K562 (cell line): ENCODE measurements around the gene COASY. TPM values are rescaled to one million over a fixed set of nuclear protein-coding genes. Genes with fewer than 3 reads are reported as not detected.
A peak's percentile ranks its signal among the peaks of the same experiment; 100 is the strongest.
"Not testable (repeated sequence)": the region's sequence is repeated elsewhere in the genome, so short reads cannot be mapped to it uniquely, and the experiment has no call there.

Experiments
- ATAC-seq: fragments of 200-7000 bp; cut with Tn5 transposase; 3 replicates; pipeline ENCODE4 v1.9.1; 2020; ENCODE audit warnings: moderate library complexity
- BruUV-seq: library from RNA; stranded (reverse); fragments of 400-500 nt; replicated peaks from 2 replicates; lab custom pipeline; 2021; lab: Mats Ljungman, UMichigan
- CTCF ChIA-PET: fragments of 300-600 bp; formaldehyde crosslinking; extraction: SDS; loops from one replicate; lab custom pipeline; 2021; ENCODE audit warnings: low intra/inter-chr PET ratio; lab: Yijun Ruan, JAX
- POLR2A ChIA-PET: fragments of 300-600, 350-650 bp; sonication (Branson Sonifier 250); formaldehyde crosslinking; extraction: SDS; loops from one replicate; lab custom pipeline; 2021; ENCODE audit warnings: antibody characterized with exemption, inconsistent platforms; lab: Yijun Ruan, JAX
- DNase-seq, 4 experiments: peaks; one replicate each; pipeline versions ENCODE4 v3.0.0 to v3.0.0-alpha.2; 2011 to 2018; ENCODE audit warnings: low spot score in 3 of 4, mixed read lengths in 3 of 4; ENCODE audit errors: extremely low read depth in 1 of 4
- FAIRE-seq: peaks from 2 replicates; lab custom pipeline; 2011; peaks lifted over from hg19 to GRCh38; lab: Jason Lieb, UNC
- H2AFZ ChIP-seq: 2 replicates; pipeline ENCODE4 v1.6.0; 2011; ENCODE audit warnings: low read depth, low read length, control low read depth, inconsistent platforms
- H3K27ac ChIP-seq: fragments of 200-600 bp; 3 replicates; pipeline ENCODE4 v1.8.0; 2011; ENCODE audit warnings: low read depth, mild to moderate bottlenecking, control low read depth, inconsistent platforms, low read length, moderate library complexity, mixed read lengths; ENCODE audit errors: extremely low read depth
- H3K27me3 ChIP-seq, 2 experiments: fragments of 300-600 bp in 1 of 2; 2 replicates in 1 of 2; 3 replicates in 1 of 2; pipeline versions ENCODE4 v1.6.0 to v1.8.0; 2011; ENCODE audit warnings: inconsistent platforms in 2 of 2, low read length in 2 of 2, mild to moderate bottlenecking in 1 of 2, mixed read lengths in 1 of 2, moderate library complexity in 1 of 2; ENCODE audit not compliant: control insufficient read depth in 2 of 2, insufficient read depth in 2 of 2
- H3K36me3 ChIP-seq: fragments of 300-600 bp; 3 replicates; pipeline ENCODE4 v1.8.0; 2011; ENCODE audit warnings: mild to moderate bottlenecking, low read length, inconsistent platforms; ENCODE audit not compliant: control insufficient read depth, insufficient read depth
- H3K4me1 ChIP-seq, 2 experiments: fragments of 200-600 bp in 1 of 2; replicated peaks in 1 of 2; 2 replicates in 1 of 2; 3 replicates in 1 of 2; pipeline versions ENCODE4 v1.5.1 to v1.8.0; 2011; ENCODE audit warnings: inconsistent platforms in 2 of 2, low read length in 2 of 2, mild to moderate bottlenecking in 1 of 2, mixed read lengths in 1 of 2, moderate library complexity in 1 of 2; ENCODE audit not compliant: control insufficient read depth in 2 of 2, insufficient read depth in 2 of 2
- H3K4me2 ChIP-seq: 2 replicates; pipeline ENCODE4 v1.6.1; 2011; ENCODE audit warnings: low read length, control low read depth, inconsistent platforms, mixed read lengths; ENCODE audit not compliant: insufficient read depth
- H3K4me3 ChIP-seq: fragments of 200-600 bp; sonication (generic), shearing (Covaris generic); 2 replicates; pipeline ENCODE4 v1.5.1; 2016; ENCODE audit warnings: control low read depth, inconsistent platforms
- H3K79me2 ChIP-seq: fragments of 200-600 bp; 3 replicates; pipeline ENCODE4 v1.8.0; 2011; ENCODE audit warnings: low read length, inconsistent platforms; ENCODE audit not compliant: control insufficient read depth, insufficient read depth
- H3K9ac ChIP-seq, 2 experiments: 2 replicates each; pipeline versions ENCODE4 v1.6.0 to v1.6.1; 2011; ENCODE audit warnings: low read depth in 2 of 2, low read length in 2 of 2, control low read depth in 1 of 2, inconsistent platforms in 1 of 2, mild to moderate bottlenecking in 1 of 2, mixed read lengths in 1 of 2; ENCODE audit not compliant: insufficient read depth in 1 of 2
- H3K9me1 ChIP-seq: one replicate; pipeline ENCODE4 v1.6.0; 2011; ENCODE audit warnings: inconsistent platforms, mild to moderate bottlenecking, low read length, moderate library complexity; ENCODE audit not compliant: control insufficient read depth, insufficient read depth
- H3K9me3 ChIP-seq: replicated peaks from 2 replicates; pipeline ENCODE4 v1.5.1; 2011; ENCODE audit warnings: low read depth, low read length, inconsistent platforms; ENCODE audit not compliant: control insufficient read depth, insufficient read depth
- H4K20me1 ChIP-seq: replicated peaks from 2 replicates; pipeline ENCODE4 v1.6.1; 2011; ENCODE audit warnings: low read length, inconsistent platforms, mixed read lengths; ENCODE audit not compliant: control insufficient read depth, insufficient read depth
- PHB2 ChIP-seq: fragments of 450-650 bp; IDR thresholded peaks from 2 replicates; pipeline ENCODE4 v1.6.1; 2017; ENCODE audit warnings: low read depth
- POLR2A ChIP-seq: fragments of 450-650 bp; conservative IDR thresholded peaks from 2 replicates; pipeline ENCODE4 v1.6.1; 2016
- POLR2G ChIP-seq: fragments of 200-400 bp; formaldehyde crosslinking; IDR thresholded peaks from 2 replicates; pipeline ENCODE4 v1.6.1; 2017; ENCODE audit warnings: low read depth, mild to moderate bottlenecking, antibody characterized with exemption, low read length, moderate library complexity
- ZNF57 ChIP-seq: fragments of 450-650 bp; formaldehyde crosslinking; IDR thresholded peaks from 2 replicates; pipeline ENCODE4 v1.4.0; 2020; ENCODE audit warnings: mild to moderate bottlenecking, moderate library complexity
- WGBS: fragments of 100-300 bp; shearing (Covaris generic); methylation state at CpG from one replicate; pipeline ENCODE4 v1.1.6; 2016; ENCODE audit warnings: low coverage, mixed read lengths; ENCODE audit not compliant: insufficient coverage; ENCODE audit errors: missing lambda C conversion rate; 5-methylcytosine and 5-hydroxymethylcytosine counted together
- in situ Hi-C: fragments of 300-500 bp; cut with MboI; formaldehyde crosslinking; loops from 4 replicates; pipeline ENCODE4 v1.15.0; 2018; ENCODE audit warnings: inconsistent platforms, mixed read lengths
- intact Hi-C: fragments of 100-400 bp; cut with micrococcal nuclease; formaldehyde crosslinking; loops from 2 replicates; pipeline ENCODE4 v1.14.2; 2022
- polyA plus RNA-seq, 8 experiments: library from polyadenylated mRNA; depleted of rRNA in 4 of 8; stranded (reverse) in 5 of 8; unstranded in 3 of 8; fragments of >200 nt; fragmentation: Nextera tagmentation in 2 of 8; fragmentation: Illumina TruSeq in 1 of 8; extraction: Ambion mirVana in 2 of 8; extraction: Trizol in 1 of 8; gene quantifications; 2 replicates each; pipeline versions ENCODE4 v1.2.1 to v1.2.3, GENCODE V29; 2011 to 2014; ENCODE audit warnings: inconsistent platforms in 1 of 8, missing spikeins in 1 of 8
- total RNA-seq, 7 experiments: library from RNA; depleted of rRNA in 6 of 7; stranded (reverse); fragments of >200 nt in 6 of 7; fragmentation: Illumina TruSeq in 2 of 7; extraction: Trizol in 2 of 7; gene quantifications; 2 replicates each; pipeline versions ENCODE4 v1.2.1 to v1.2.3, GENCODE V29; 2011 to 2021; ENCODE audit warnings: low replicate concordance in 1 of 7

Gene COASY
- total and polyA plus RNA-seq, 9 of the 15 experiments (the other 6 are each of a cell fraction or from before 2014, with no cell fraction given) = 25.4 to 175 (median 62.3) TPM

DNA sequence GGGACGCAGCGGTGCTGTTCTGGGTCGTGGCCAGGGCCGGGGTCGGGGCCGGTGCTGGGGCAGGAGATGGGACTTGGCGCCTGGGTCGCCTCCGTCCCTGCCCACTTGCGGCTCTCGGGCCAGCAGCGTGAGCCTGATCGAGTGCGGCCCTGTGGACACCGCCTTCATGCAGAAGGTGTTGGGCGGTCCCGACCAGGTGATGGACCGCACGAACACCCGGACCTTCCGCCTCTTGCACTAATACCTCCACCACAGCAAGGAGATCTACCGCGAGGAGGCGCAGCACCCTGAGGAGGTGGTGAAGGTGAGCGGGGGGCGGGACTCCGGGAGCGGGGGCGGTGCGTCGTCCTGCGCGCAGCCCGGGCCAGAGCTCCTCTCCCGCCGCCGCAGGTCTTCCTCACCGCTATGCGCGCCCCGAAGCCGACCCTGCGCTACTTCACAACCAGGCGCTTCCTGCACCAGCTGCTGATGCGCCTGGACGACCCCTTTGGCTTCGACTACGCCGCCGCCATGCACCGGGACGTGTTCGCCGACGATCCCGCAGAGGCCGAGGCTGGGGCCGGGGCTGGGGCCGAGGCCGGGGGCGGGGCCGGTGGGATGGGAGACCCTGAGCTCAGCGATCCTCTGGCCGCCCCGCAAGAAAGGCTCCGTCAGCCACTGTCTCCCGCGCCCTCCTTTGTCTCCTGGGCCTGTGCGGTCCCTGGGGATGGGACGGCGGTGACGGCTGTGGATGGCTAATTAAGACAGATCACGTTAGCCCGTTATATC lies 13.7 kb upstream of the COASY start:
- no peak for FAIRE-seq

GRCh38 chr17:42548993-42549755 lies 12.8 kb upstream of the COASY start:
- FAIRE-seq (peak; percentile 19), ATAC-seq (no peak), DNase-seq (no peak)
- H3K9ac ChIP-seq = no peak overlapping the region
- H3K9me3 ChIP-seq = no peaks in the 10 kb centered on the region
- peaks cover 13 to 39% of the 10 kb centered on the region in 2 experiments; a peak in 4 of 5 replicates for H3K4me1 ChIP-seq
- H3K36me3 ChIP-seq = peaks cover 5% of the 10 kb centered on the region; the same call in 1 of the 3 replicates
- no peaks in the 10 kb centered on the region for H3K27me3 ChIP-seq
- intact Hi-C loops = no loop called here
- no peak overlapping the region for H3K4me2 ChIP-seq
- no peak for TF ChIP-seq PHB2
- TF ChIP-seq POLR2A = 0 out of 2 replicates have a peak, but pooled peaks have one; percentile 37
- CTCF ChIA-PET = no interaction called here
- in situ Hi-C loops = no loop called here
- POLR2A ChIA-PET = interaction anchor here (0.5 kb wide), 1 partner anchor 77 kb away, joined by 3 read pairs; no protein-coding TSS in a partner anchor
- no peak overlapping the region for H2AFZ ChIP-seq
- no peak overlapping the region; the same call in 2 of the 3 replicates for H3K27ac ChIP-seq
- BruUV-seq = no TSS peak
- peaks cover 14% of the 10 kb centered on the region for H3K79me2 ChIP-seq
- H4K20me1 ChIP-seq = no peaks in the 10 kb centered on the region
- H3K9me1 ChIP-seq = no peaks in the 10 kb centered on the region
- 74% methylated on average over 14 of the region's 14 CpGs for WGBS
- H3K4me3 ChIP-seq = no peak overlapping the region

More for the DNA sequence above, 13.7 kb upstream of the COASY start:
- Histone ChIP-seq H2AFZ (no peak overlapping the region), H3K79me2 (peaks cover 5% of the 10 kb centered on the region), H3K9ac (no peak overlapping the region; a peak in 1 of 4 replicates), H3K4me2 (no peak overlapping the region), H3K4me3 (no peak overlapping the region), H3K27me3 (no peaks in the 10 kb centered on the region), H4K20me1 (no peaks in the 10 kb centered on the region), H3K27ac (no peak overlapping the region), H3K9me1 (no peaks in the 10 kb centered on the region), H3K36me3 (peaks cover 13% of the 10 kb centered on the region; the same call in 1 of the 3 replicates), H3K4me1 (peaks cover 5 to 36% of the 10 kb centered on the region in 2 experiments; a peak in 4 of 5 replicates), H3K9me3 (no peaks in the 10 kb centered on the region)
- peak in 1 of 4 experiments; percentile 9 for DNase-seq
- WGBS = 98% methylated on average over 32 of the region's 74 CpGs
- TF ChIP-seq ZNF57 (CRISPR knock-in tag) = no peak
- TF ChIP-seq POLR2G = peak; percentile 42; the same call in 1 of the 2 replicates
- POLR2A ChIA-PET = interaction anchor here (0.5 to 0.9 kb wide), 3 partner anchors 23 to 739 kb away, joined by 3 read pairs; no protein-coding TSS in a partner anchor
- no peak for ATAC-seq
- in situ Hi-C loops (no loop called here), intact Hi-C loops (no loop called here)
- CTCF ChIA-PET = no interaction called here
- no TSS peak for BruUV-seq

DNA sequence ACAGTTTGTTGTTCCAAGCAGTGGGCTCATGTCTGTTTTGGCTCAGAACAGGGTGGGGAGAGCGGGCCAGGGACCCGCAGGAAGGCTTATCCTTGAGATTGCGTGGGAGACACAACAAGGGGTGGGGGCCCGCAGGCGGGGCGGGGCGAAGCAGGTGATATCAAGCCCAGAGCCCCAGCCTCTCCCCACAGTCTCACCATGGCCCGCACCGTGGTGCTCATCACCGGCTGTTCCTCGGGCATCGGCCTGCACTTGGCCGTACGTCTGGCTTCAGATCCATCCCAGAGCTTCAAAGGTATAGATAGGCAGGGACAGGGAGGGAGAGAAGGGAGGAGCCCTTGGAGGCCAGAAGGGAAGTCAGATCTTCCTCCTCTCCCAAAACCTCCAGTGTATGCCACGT lies 9.2 kb upstream of the COASY start, which contains the start of gene HSD17B1:
Gene HSD17B1, plus strand, starts transcription at position 188 of the 400 bp plus-strand sequence. Its CDS starts 11 bp downstream, at position 199.
- H3K9me1 ChIP-seq, FAIRE-seq, CTCF ChIA-PET, in situ Hi-C loops, intact Hi-C loops, BruUV-seq, H3K27me3 ChIP-seq, ATAC-seq, H3K9me3 ChIP-seq, DNase-seq, H4K20me1 ChIP-seq, H3K36me3 ChIP-seq: not testable (repeated sequence)
- Histone ChIP-seq H3K4me1 (peaks cover 18 to 43% of the 10 kb centered on the region in 2 experiments; a peak in 4 of 5 replicates), H3K79me2 (peaks cover 26% of the 10 kb centered on the region), H2AFZ (peak within 1 kb of the TSS; percentile 85), H3K4me3 (peak within 1 kb of the TSS; percentile 87), H3K27ac (peak within 1 kb of the TSS; percentile 91), H3K9ac (peak within 1 kb of the TSS; percentile 66 to 100), H3K4me2 (peak within 1 kb of the TSS; percentile 96)
- 67% methylated on average over 8 of the region's 15 CpGs for WGBS
- POLR2A ChIA-PET = interaction anchor here (0.6 to 1.2 kb wide), 2 partner anchors 17 to 263 kb away, joined by 3 read pairs; partner anchors contain the start of gene NAGLU
